GM12892 (cell line): ENCODE results near the gene ZNF319.
"Not testable (repeated sequence)": the region's sequence is repeated elsewhere in the genome, so short reads cannot be mapped to it uniquely, and the experiment has no call there.

Experiments used
- DNase-seq: peaks from one replicate; pipeline ENCODE4 v3.0.0; 2011; ENCODE audit not compliant: insufficient read length
- FAIRE-seq: peaks from 2 replicates; lab custom pipeline; 2011; peaks lifted over from hg19 to GRCh38; lab: Jason Lieb, UNC
- POLR2A ChIP-seq: IDR thresholded peaks from 2 replicates; pipeline ENCODE4 v1.6.1; 2011; ENCODE audit warnings: low read depth, low read length, control low read depth
- POLR2AphosphoS5 ChIP-seq: IDR thresholded peaks from 2 replicates; pipeline ENCODE4 v1.6.1; 2011; ENCODE audit warnings: low read depth, low read length, control low read depth
- TAF1 ChIP-seq: IDR thresholded peaks from 2 replicates; pipeline ENCODE4 v1.6.1; 2011; ENCODE audit warnings: low read depth, mild to moderate bottlenecking, control low read depth, low read length, borderline replicate concordance

Gene ZNF319

GRCh38 chr16:57985204-57986181 is 15.0 kb downstream of the ZNF319 start:
- TF ChIP-seq POLR2A (no peak), POLR2AphosphoS5 (no peak), TAF1 (no peak)
- DNase-seq (peak; percentile 42), FAIRE-seq (no peak)

- no peak for FAIRE-seq
Measured at GRCh38 chr16:57984443-57985203, 15.8 kb downstream of the ZNF319 start.

GRCh38 chr16:57982385-57982784 is 18.1 kb downstream of the ZNF319 start:
- TF ChIP-seq POLR2A (no peak), POLR2AphosphoS5 (no peak), TAF1 (no peak)
- no peak for DNase-seq
- FAIRE-seq: peak; percentile 14

More at GRCh38 chr16:57984443-57985203, 15.8 kb downstream of the ZNF319 start:
- TF ChIP-seq POLR2A (no peak), TAF1 (no peak), POLR2AphosphoS5 (no peak)
- peak; percentile 74 for DNase-seq

- FAIRE-seq: no peak
- DNase-seq: no peak
- TF ChIP-seq TAF1: no peak
- TF ChIP-seq POLR2AphosphoS5: no peak
- no peak for TF ChIP-seq POLR2A
Measured at GRCh38 chr16:57981636-57982035, 18.8 kb downstream of the ZNF319 start.

- FAIRE-seq: no peak
- no peak for DNase-seq
- TF ChIP-seq TAF1 (no peak), POLR2A (no peak), POLR2AphosphoS5 (no peak)
Measured at GRCh38 chr16:57979006-57979585, 21.4 kb downstream of the ZNF319 start.

GRCh38 chr16:57978070-57978465 is 22.4 kb downstream of the ZNF319 start:
- not testable (repeated sequence) for FAIRE-seq, DNase-seq

- FAIRE-seq (no peak), DNase-seq (no peak)
- TF ChIP-seq POLR2AphosphoS5: no peak
- no peak for TF ChIP-seq POLR2A
- TF ChIP-seq TAF1: no peak
Measured at GRCh38 chr16:57977418-57978069, 22.9 kb downstream of the ZNF319 start.

GRCh38 chr16:57976331-57976796 is 24.1 kb downstream of the ZNF319 start:
- DNase-seq: no peak
- FAIRE-seq: no peak
- TF ChIP-seq POLR2A (no peak), TAF1 (no peak), POLR2AphosphoS5 (no peak)

- TF ChIP-seq TAF1 (no peak), POLR2A (no peak), POLR2AphosphoS5 (no peak)
- no peak for FAIRE-seq
- DNase-seq: no peak
Measured at GRCh38 chr16:57972306-57972705, 28.2 kb downstream of the ZNF319 start.

GRCh38 chr16:57971848-57972247 is 28.6 kb downstream of the ZNF319 start:
- FAIRE-seq: no peak
- no peak for TF ChIP-seq POLR2A
- no peak for TF ChIP-seq POLR2AphosphoS5
- no peak for TF ChIP-seq TAF1
- no peak for DNase-seq

GRCh38 chr16:57970970-57971369 is 29.5 kb downstream of the ZNF319 start, which contains the start of gene CNGB1:
CNGB1 (minus strand) TSS chr16:57971128; CDS start chr16:57967286, 3,842 bp downstream.
- DNase-seq (no peak), FAIRE-seq (no peak)
- no peak for TF ChIP-seq POLR2A
- no peak for TF ChIP-seq POLR2AphosphoS5
- no peak for TF ChIP-seq TAF1
